IMR-90 (cell line): ENCODE data around the gene ACAD9. TPM values are rescaled to one million over a fixed set of nuclear protein-coding genes. Genes with fewer than 3 reads are reported as not detected.

Experiments used
- ATAC-seq: fragments of 200-7000 bp; cut with Tn5 transposase; 2 replicates; pipeline ENCODE4 v1.9.1; 2020; ENCODE audit warnings: low read depth, mild to moderate bottlenecking, moderate library complexity
- BruUV-seq: library from RNA; stranded (reverse); fragments of 400-500 nt; replicated peaks from 2 replicates; lab custom pipeline; 2021; lab: Mats Ljungman, UMichigan
- CTCF ChIA-PET: fragments of 300-600 bp; formaldehyde crosslinking; extraction: SDS; loops from one replicate; lab custom pipeline; 2021; ENCODE audit warnings: antibody characterized with exemption; lab: Yijun Ruan, JAX
- POLR2A ChIA-PET: fragments of 300-600 bp; sonication (Branson Sonifier 250); formaldehyde crosslinking; loops from one replicate; lab custom pipeline; 2022; ENCODE audit warnings: antibody characterized with exemption; ENCODE audit not compliant: unreplicated experiment; lab: Charles Lee
- DNase-seq: peaks from one replicate; pipeline ENCODE4 v3.0.0; 2013
- H2AFZ ChIP-seq: replicated peaks from 2 replicates; pipeline ENCODE3; 2013; ENCODE audit warnings: low read length, mild to moderate bottlenecking; ENCODE audit not compliant: poor library complexity
- H2AK5ac ChIP-seq: 2 replicates; pipeline ENCODE4 v1.6.1; 2013; ENCODE audit warnings: low read depth, low read length, inconsistent platforms
- H2AK9ac ChIP-seq: replicated peaks from 2 replicates; pipeline ENCODE3; 2013; ENCODE audit warnings: mild to moderate bottlenecking, low read depth, low read length, moderate library complexity; ENCODE audit not compliant: poor library complexity
- H2BK120ac ChIP-seq: 2 replicates; pipeline ENCODE4 v1.6.1; 2013; ENCODE audit warnings: low read depth, low read length, inconsistent platforms
- H2BK15ac ChIP-seq: 3 replicates; pipeline ENCODE4 v1.6.1; 2013; ENCODE audit warnings: low read depth, low read length, inconsistent platforms
- H2BK20ac ChIP-seq: 2 replicates; pipeline ENCODE4 v1.6.1; 2013; ENCODE audit warnings: low read depth, mild to moderate bottlenecking, inconsistent platforms, low read length, moderate library complexity
- H2BK5ac ChIP-seq: 2 replicates; pipeline ENCODE4 v1.6.1; 2013; ENCODE audit warnings: mild to moderate bottlenecking, low read depth, low read length, inconsistent platforms; ENCODE audit not compliant: poor library complexity, severe bottlenecking
- H3K14ac ChIP-seq: replicated peaks from 2 replicates; pipeline ENCODE4 v1.6.1; 2013; ENCODE audit warnings: low read depth, low read length, inconsistent platforms
- H3K18ac ChIP-seq: 2 replicates; pipeline ENCODE4 v1.6.1; 2013; ENCODE audit warnings: low read depth, low read length, control low read depth
- H3K23ac ChIP-seq: 2 replicates; pipeline ENCODE4 v1.6.1; 2013; ENCODE audit warnings: low read depth, low read length, inconsistent platforms
- H3K27ac ChIP-seq: 2 replicates; pipeline ENCODE4 v1.5.1; 2013; ENCODE audit warnings: mild to moderate bottlenecking, control low read depth, low read length; ENCODE audit not compliant: insufficient read depth
- H3K27me3 ChIP-seq: 2 replicates; pipeline ENCODE4 v1.6.1; 2013; ENCODE audit warnings: low read length; ENCODE audit not compliant: control insufficient read depth, insufficient read depth
- H3K36me3 ChIP-seq: 2 replicates; pipeline ENCODE4 v1.6.1; 2013; ENCODE audit warnings: low read length, mixed read lengths; ENCODE audit not compliant: control insufficient read depth, insufficient read depth
- H3K4ac ChIP-seq: 2 replicates; pipeline ENCODE4 v1.6.1; 2013; ENCODE audit warnings: low read depth, low read length, inconsistent platforms
- H3K4me1 ChIP-seq: 2 replicates; pipeline ENCODE4 v1.6.1; 2013; ENCODE audit warnings: low read length, mixed read lengths; ENCODE audit not compliant: control insufficient read depth, insufficient read depth
- H3K4me2 ChIP-seq: 2 replicates; pipeline ENCODE4 v1.6.1; 2013; ENCODE audit warnings: low read depth, mild to moderate bottlenecking, control low read depth, low read length, moderate library complexity
- H3K4me3 ChIP-seq: 2 replicates; pipeline ENCODE4 v1.5.1; 2013; ENCODE audit warnings: low read depth, mild to moderate bottlenecking, control low read depth, low read length, moderate library complexity; ENCODE audit not compliant: insufficient read depth
- H3K56ac ChIP-seq: 2 replicates; pipeline ENCODE4 v1.6.1; 2013; ENCODE audit warnings: low read length, inconsistent platforms; ENCODE audit not compliant: insufficient read depth; ENCODE audit errors: extremely low read depth
- H3K79me1 ChIP-seq, 2 experiments: 2 replicates each; pipeline ENCODE4 v1.6.1; 2013; ENCODE audit warnings: low read length in 2 of 2, inconsistent platforms in 1 of 2, low read depth in 1 of 2
- H3K9ac ChIP-seq: 2 replicates; pipeline ENCODE4 v1.6.1; 2013; ENCODE audit warnings: low read depth, low read length, control low read depth
- H3K9me1 ChIP-seq: 2 replicates; pipeline ENCODE4 v1.6.1; 2013; ENCODE audit warnings: low read length, inconsistent platforms; ENCODE audit not compliant: insufficient read depth
- H3K9me3 ChIP-seq: 2 replicates; pipeline ENCODE4 v1.6.1; 2013; ENCODE audit warnings: low read length; ENCODE audit not compliant: control insufficient read depth, insufficient read depth
- H4K20me1 ChIP-seq: 2 replicates; pipeline ENCODE4 v1.6.1; 2013; ENCODE audit warnings: low read length, inconsistent platforms; ENCODE audit not compliant: insufficient read depth
- H4K5ac ChIP-seq: 2 replicates; pipeline ENCODE4 v1.6.1; 2013; ENCODE audit warnings: mild to moderate bottlenecking, low read depth, low read length, control low read depth
- H4K8ac ChIP-seq, 2 experiments: 2 replicates each; pipeline ENCODE4 v1.6.1; 2013; ENCODE audit warnings: low read depth in 2 of 2, low read length in 2 of 2, control low read depth in 1 of 2, inconsistent platforms in 1 of 2
- H4K91ac ChIP-seq: 2 replicates; pipeline ENCODE4 v1.6.1; 2013; ENCODE audit warnings: low read depth, low read length, inconsistent platforms; ENCODE audit not compliant: insufficient read depth
- BHLHE40 ChIP-seq: fragments of 150-350 bp; IDR thresholded peaks from 2 replicates; pipeline ENCODE4 v1.6.1; 2016; ENCODE audit warnings: mild to moderate bottlenecking, low read depth, low read length
- CEBPB ChIP-seq: IDR thresholded peaks from 2 replicates; pipeline ENCODE4 v1.6.1; 2012; ENCODE audit warnings: low read depth, low read length, improper control_type of control experiment
- CHD1 ChIP-seq: IDR thresholded peaks from 2 replicates; pipeline ENCODE4 v1.6.1; 2012; ENCODE audit warnings: low read depth, low read length, improper control_type of control experiment
- CTCF ChIP-seq: conservative IDR thresholded peaks from 2 replicates; pipeline ENCODE4 v1.5.1; 2012; ENCODE audit warnings: mild to moderate bottlenecking, low read depth, low read length, improper control_type of control experiment
- ELK1 ChIP-seq: fragments of 150-350 bp; IDR thresholded peaks from 2 replicates; pipeline ENCODE4 v1.6.1; 2016; ENCODE audit warnings: low read depth, mild to moderate bottlenecking, low read length, moderate library complexity, borderline replicate concordance
- FOS ChIP-seq: fragments of 150-350 bp; IDR thresholded peaks from 2 replicates; pipeline ENCODE4 v1.6.1; 2016; ENCODE audit warnings: low read depth, low read length
- MAFK ChIP-seq: IDR thresholded peaks from 2 replicates; pipeline ENCODE4 v1.6.1; 2012; ENCODE audit warnings: low read depth, low read length, improper control_type of control experiment
- MAZ ChIP-seq: IDR thresholded peaks from 2 replicates; pipeline ENCODE4 v1.6.1; 2012; ENCODE audit warnings: low read depth, mild to moderate bottlenecking, low read length, improper control_type of control experiment, moderate library complexity, borderline replicate concordance
- MXI1 ChIP-seq: IDR thresholded peaks from 2 replicates; pipeline ENCODE4 v1.6.1; 2012; ENCODE audit warnings: low read depth, mild to moderate bottlenecking, low read length, moderate library complexity, borderline replicate concordance
- NFE2L2 ChIP-seq: fragments of 150-350 bp; IDR thresholded peaks from 2 replicates; pipeline ENCODE4 v1.6.1; 2016; ENCODE audit warnings: low read depth, mild to moderate bottlenecking, low read length
- POLR2A ChIP-seq: IDR thresholded peaks from 2 replicates; pipeline ENCODE4 v1.6.1; 2012; ENCODE audit warnings: mild to moderate bottlenecking, low read depth, low read length
- RAD21 ChIP-seq: IDR thresholded peaks from 2 replicates; pipeline ENCODE4 v1.6.1; 2012; ENCODE audit warnings: low read length, improper control_type of control experiment
- RCOR1 ChIP-seq: IDR thresholded peaks from 2 replicates; pipeline ENCODE4 v1.6.1; 2012; ENCODE audit warnings: mild to moderate bottlenecking, low read length, improper control_type of control experiment; ENCODE audit not compliant: insufficient replicate concordance
- RFX5 ChIP-seq: IDR thresholded peaks from 2 replicates; pipeline ENCODE4 v1.8.0; 2012; ENCODE audit warnings: low read depth, mild to moderate bottlenecking, low read length, moderate library complexity
- SMC3 ChIP-seq: fragments of 150-350 bp; IDR thresholded peaks from 2 replicates; pipeline ENCODE4 v1.6.1; 2016; ENCODE audit warnings: low read depth, mild to moderate bottlenecking, antibody characterized with exemption, low read length, moderate library complexity
- USF2 ChIP-seq: fragments of 150-350 bp; IDR thresholded peaks from 2 replicates; pipeline ENCODE4 v1.6.1; 2017; ENCODE audit warnings: mild to moderate bottlenecking, antibody characterized with exemption, low read length, low read depth
- WGBS, 2 experiments: methylation state at CpG; one replicate each; pipeline versions ENCODE4 v1.1.5 to v1.1.7; 2013; ENCODE audit warnings: missing lambda C conversion rate in 2 of 2; ENCODE audit not compliant: insufficient read length in 1 of 2; ENCODE audit errors: extremely low coverage in 2 of 2; 5-methylcytosine and 5-hydroxymethylcytosine counted together
- dilution Hi-C: fragments of 300-500 bp; cut with HindIII; formaldehyde crosslinking; loops from one replicate; pipeline ENCODE4 v1.14.3; 2018; ENCODE audit warnings: low sequenced_read_pairs; ENCODE audit not compliant: unreplicated experiment
- in situ Hi-C: fragments of 300-500 bp; cut with MboI; formaldehyde crosslinking; loops from 3 replicates; pipeline ENCODE4 v1.14.3; 2019; ENCODE audit warnings: low sequenced_read_pairs, inconsistent platforms, mixed read lengths
- intact Hi-C: fragments of 100-400 bp; cut with micrococcal nuclease; formaldehyde crosslinking; loops from 2 replicates; pipeline ENCODE4 v1.10.0; 2022
- polyA plus RNA-seq, 3 experiments: library from polyadenylated mRNA; depleted of rRNA; stranded (reverse); fragments of >200 nt; gene quantifications; 2 replicates each; pipeline ENCODE4 v1.2.3, GENCODE V29; 2012; ENCODE audit warnings: low replicate concordance in 1 of 3
- total RNA-seq: library from RNA; depleted of rRNA; stranded (reverse); fragments of >200 nt; gene quantifications from 2 replicates; pipeline ENCODE4 v1.2.3, GENCODE V29; 2012

Gene ACAD9
- total and polyA plus RNA-seq, 2 of the 4 experiments (the other 2 are of a cell fraction): 31.2 to 41.3 TPM

- H2AFZ ChIP-seq: peak overlapping the region; percentile 96
- in situ Hi-C loops: no loop called here
Measured at GRCh38 chr3:128846486-128846891, 32.9 kb upstream of the ACAD9 start.

More at GRCh38 chr3:128846486-128846891, 32.9 kb upstream of the ACAD9 start:
- Histone ChIP-seq H4K8ac (peak overlapping the region; percentile 60 to 78; a peak in 2 of 4 replicates), H2BK120ac (no peak overlapping the region), H3K14ac (no peak overlapping the region), H3K79me1 (no peaks in the 10 kb centered on the region), H3K18ac (no peak overlapping the region), H3K23ac (no peak overlapping the region), H2BK5ac (no peak overlapping the region), H3K4me1 (peaks cover 6% of the 10 kb centered on the region; the same call in 1 of the 2 replicates), H3K9me1 (no peaks in the 10 kb centered on the region), H3K9ac (peak overlapping the region; percentile 37; the same call in 1 of the 2 replicates), H3K9me3 (no peaks in the 10 kb centered on the region), H2AK9ac (no peak overlapping the region), H3K4me3 (no peak overlapping the region), H4K20me1 (no peaks in the 10 kb centered on the region), H2BK20ac (no peak overlapping the region), H4K5ac (no peak overlapping the region), H3K27ac (no peak overlapping the region), H3K4ac (no peak overlapping the region), H2BK15ac (no peak overlapping the region), H3K36me3 (no peaks in the 10 kb centered on the region), H4K91ac (peak overlapping the region; percentile 11; the same call in 1 of the 2 replicates), H2AK5ac (no peak overlapping the region), H3K27me3 (no peaks in the 10 kb centered on the region), H3K56ac (no peak overlapping the region), H3K4me2 (no peak overlapping the region)
- dilution Hi-C loops: no loop called here
- intact Hi-C loops: loop anchor here (1.0 kb wide), 2 partner anchors 166 to 229 kb away; no protein-coding TSS in a partner anchor
- TF ChIP-seq ELK1 (no peak), BHLHE40 (no peak), MAZ (no peak), NFE2L2 (no peak), FOS (no peak), POLR2A (no peak), CEBPB (no peak), USF2 (no peak), SMC3 (no peak), RCOR1 (no peak), CHD1 (no peak), RAD21 (no peak), CTCF (no peak), MAFK (no peak), RFX5 (no peak), MXI1 (no peak)
- DNase-seq (no peak), ATAC-seq (no peak)
- WGBS, 2 experiments: 100% methylated on average over 2 of the region's 13 CpGs; no CpG with 5 or more reads in 1 of the 2 experiments
- no TSS peak for BruUV-seq
- CTCF ChIA-PET: interaction anchor here (1.2 kb wide), 1 partner anchor 166 kb away, joined by 10 read pairs; no protein-coding TSS in a partner anchor
- POLR2A ChIA-PET: no interaction called here
